ENCODE data around the gene ZFYVE9. TPM values are rescaled to one million over a fixed set of nuclear protein-coding genes. Genes with fewer than 3 reads are reported as not detected.

Gene ZFYVE9
- total and polyA plus RNA-seq, 2 experiments from 2014 or later, result 5.4 to 27.3 TPM

- TF ChIP-seq CTCF (conservative IDR thresholded peaks at IDR 0.05; ENCODE audit: low read depth in 2 of 2), result no peak
- no peak for TF ChIP-seq NANOG (IDR thresholded peaks at IDR 0.05; ENCODE audit: borderline replicate concordance)
- TF ChIP-seq POLR2AphosphoS5 (IDR thresholded peaks at IDR 0.05; ENCODE audit: low read depth), result no peak
Observed at GRCh38 chr1:52182874-52183400, 41.0 kb downstream of the ZFYVE9 start (continued).

- Histone ChIP-seq H3K27ac (ENCODE audit: low read depth) (no peak overlapping the region), H3K27me3 (ENCODE audit: insufficient read depth) (no peaks in the 10 kb centered on the region), H3K4me3 (no peak overlapping the region), H3K79me2 (replicated peaks; ENCODE audit: insufficient read depth) (no peaks in the 10 kb centered on the region; the same call in 1 of the 2 replicates), H4K20me1 (replicated peaks; ENCODE audit: insufficient read depth) (peaks cover 5% of the 10 kb centered on the region; the same call in 1 of the 2 replicates), H3K9me2 (ENCODE audit: insufficient read depth) (no peaks in the 10 kb centered on the region), H3K4me1 (ENCODE audit: insufficient read depth) (no peaks in the 10 kb centered on the region), H3K4me2 (no peak overlapping the region), H2AFZ (no peak overlapping the region), H3F3A (replicated peaks; ENCODE audit: low read depth) (no peaks in the 10 kb centered on the region), H3K36me3 (ENCODE audit: insufficient read depth) (no peaks in the 10 kb centered on the region)
- ATAC-seq (no peak), DNase-seq (ENCODE audit: low spot score) (no peak)
- H3K4me1 Mint-ChIP-seq, result no peaks in the 10 kb centered on the region
- no peak overlapping the region for H3K4me3 Mint-ChIP-seq
- H3K27me3 Mint-ChIP-seq (ENCODE audit: insufficient read depth, low read depth, poor library complexity), result peaks cover 2% of the 10 kb centered on the region
- no peak overlapping the region for H3K27ac Mint-ChIP-seq
- H3K9me3 Mint-ChIP-seq, result peaks cover 7% of the 10 kb centered on the region; the same call in 2 of the 3 replicates
- peaks cover 6% of the 10 kb centered on the region; the same call in 2 of the 3 replicates for H3K36me3 Mint-ChIP-seq (ENCODE audit: low read depth)
- TF ChIP-seq JUNB (IDR thresholded peaks at IDR 0.05; ENCODE audit: unreplicated experiment) (no peak), ZNF114 (CRISPR knock-in tag; IDR thresholded peaks at IDR 0.05) (no peak), EZH2 (IDR thresholded peaks at IDR 0.05; ENCODE audit: low read depth, unreplicated experiment) (no peak), POLR2AphosphoS5 (IDR thresholded peaks at IDR 0.05; ENCODE audit: low read depth) (no peak), NANOG (IDR thresholded peaks at IDR 0.05; ENCODE audit: borderline replicate concordance) (no peak), STAT1 (IDR thresholded peaks at IDR 0.05; ENCODE audit: unreplicated experiment) (no peak), EZH2phosphoT487 (IDR thresholded peaks at IDR 0.05; ENCODE audit: unreplicated experiment) (no peak), ETS1 (IDR thresholded peaks at IDR 0.05) (no peak), ZNF331 (CRISPR knock-in tag; IDR thresholded peaks at IDR 0.05; ENCODE audit: low read depth) (no peak), REST (IDR thresholded peaks at IDR 0.05; ENCODE audit: unreplicated experiment) (no peak), CREB1 (CRISPR knock-in tag; IDR thresholded peaks at IDR 0.05; ENCODE audit: low read depth) (no peak), CTCF (conservative IDR thresholded peaks at IDR 0.05; ENCODE audit: low read depth in 2 of 2) (no peak)
Observed at GRCh38 chr1:52186449-52186848, 44.6 kb downstream of the ZFYVE9 start.

Measured in GM23338 (cell line).